Heart left ventricle (tissue), 16 donors: Measurements from ENCODE around the gene SH3BGRL3. TPM values are rescaled to one million over a fixed set of nuclear protein-coding genes. Genes with fewer than 3 reads are reported as not detected.

Source experiments
- ATAC-seq, 4 donors: fragments of 200-7000 bp; cut with Tn5 transposase; one replicate each; pipeline ENCODE4 v1.9.1; 2020 to 2022; ENCODE audit warnings: moderate library complexity in 4 of 4, mild to moderate bottlenecking in 3 of 4, moderate number of reproducible peaks in 1 of 4
- DNase-seq, 5 donors: peaks; one replicate each; pipeline ENCODE4 v3.0.0-alpha.2; 2020
- H3K27ac ChIP-seq, 12 donors: fragments of 200-600 bp; sonication (generic) in 4 of 12; one replicate each; pipeline versions ENCODE4 v1.5.0 to v1.8.0; 2016 to 2022; ENCODE audit warnings: mild to moderate bottlenecking in 2 of 12
- H3K27me3 ChIP-seq, 9 donors: fragments of 200-600 bp; sonication (generic) in 2 of 9; one replicate each; pipeline versions ENCODE4 v1.5.1 to v1.8.0; 2016 to 2022; ENCODE audit warnings: mild to moderate bottlenecking in 3 of 9
- H3K36me3 ChIP-seq, 9 donors: fragments of 200-600 bp; sonication (generic) in 2 of 9; one replicate each; pipeline versions ENCODE4 v1.5.0 to v1.8.0; 2018 to 2022; ENCODE audit warnings: mild to moderate bottlenecking in 2 of 9
- H3K4me1 ChIP-seq, 12 donors: fragments of 200-600 bp; sonication (generic) in 4 of 12; one replicate each; pipeline versions ENCODE4 v1.5.0 to v1.8.0; 2016 to 2022; ENCODE audit warnings: mild to moderate bottlenecking in 3 of 12
- H3K4me3 ChIP-seq, 12 donors: fragments of 200-600 bp; sonication (generic) in 4 of 12; one replicate each; pipeline versions ENCODE4 v1.5.0 to v1.8.0; 2017 to 2022; ENCODE audit warnings: mild to moderate bottlenecking in 9 of 12, moderate library complexity in 4 of 12
- H3K9me3 ChIP-seq, 12 donors: fragments of 200-600 bp; sonication (generic) in 4 of 12; one replicate each; pipeline versions ENCODE4 v1.5.0 to v1.8.0; 2016 to 2022; ENCODE audit warnings: mild to moderate bottlenecking in 1 of 12
- CTCF ChIP-seq, 12 donors: fragments of 200-600 bp; sonication (generic) in 4 of 12; IDR thresholded peaks; one replicate each; pipeline versions ENCODE4 v1.5.0 to v1.8.0; 2018 to 2022; ENCODE audit warnings: antibody characterized with exemption in 12 of 12, mild to moderate bottlenecking in 5 of 12
- POLR2A ChIP-seq, 2 donors: fragments of 450-650 bp; IDR thresholded peaks; one replicate each; pipeline ENCODE4 v1.6.1; 2017; ENCODE audit warnings: antibody characterized with exemption in 2 of 2, mild to moderate bottlenecking in 2 of 2, moderate library complexity in 2 of 2
- WGBS, 4 donors: extraction: QIAGEN DNeasy Blood & Tissue Kit in 2 of 4; methylation state at CpG; one replicate each; pipeline versions ENCODE4 v1.1.5 to v1.1.7; 2013 to 2018; 5-methylcytosine and 5-hydroxymethylcytosine counted together
- intact Hi-C, 10 donors: fragments of 100-400 bp; cut with DNase I; formaldehyde crosslinking; loops; one replicate each; pipeline versions ENCODE4 v1.11.1 to v1.14.2; 2022
- polyA plus RNA-seq, 2 donors: library from polyadenylated mRNA; stranded (reverse); fragments of 200-250 nt; gene quantifications; one replicate each; pipeline ENCODE4 v1.2.3, GENCODE V29; 2013
- total RNA-seq, 9 donors: library from RNA; depleted of rRNA in 2 of 9; stranded (reverse); fragments of >200 nt in 2 of 9; fragmentation: NEBNext Ultra II Directional in 3 of 9; extraction: Animal tissue kit (Norgen Biotek cat#: 25700) in 3 of 9; gene quantifications; one replicate each; pipeline versions ENCODE4 v1.1.0 to v1.2.4, GENCODE V29; 2016 to 2023
- donor health status: ischemic (EF 13 %, LVEDD 7.1; RV severe dilation, severe dysfunction).
- donor health status: healthy with polysubstance abuse.
- donor health status: DM: no; HTN: yes; CAD: no.
- donor health status: DM: no; HTN: no; CAD: no.
- donor health status: ischemic (EF 25% LVEDD 6.9; RV normal size, moderate dysfunction).
- donor health status: ischemic (EF 25% LVEDD 5.7; RV mildly dilated, moderate dysfunction).
- donor health status: healthy.
- donor health status: DM: yes; HTN: yes; CAD: no.
- donor health status: ischemic (EF 35%, LVEDD 5.7; RV mildly dilated, moderate dysfunction).
- donor health status: nonischemic (EF 11% LVEDD 7.7; RV severe dilation, severe dysfunction).
- donor health status: DM: yes; HTN: yes; CAD: no.
- donor health status: PGD.
- donor health status: ischemic (EF 29% LVEDD 5.4; RV normal size, mild dysfunction).
- donor health status: nonischemic (EF 23%, LVEDD 6.1; RV moderate dilation, normal function).

SH3BGRL3 gene
- total and polyA plus RNA-seq, 11 donors, result 22.4 to 234 (median 43.8) TPM

GRCh38 chr1:26280333-26281042 is 602 bp downstream of the SH3BGRL3 start:
- TF ChIP-seq POLR2A (IDR thresholded peaks at IDR 0.05), result no peak
- no peaks in the 10 kb centered on the region for H3K9me3 ChIP-seq
- no peak for ATAC-seq
- peak overlapping the region; percentile 60 to 98 (median 92) for H3K27ac ChIP-seq
- no peaks in the 10 kb centered on the region for H3K27me3 ChIP-seq
- DNase-seq, result peak in 2 of 5 donors; percentile 50 to 55
- intact Hi-C loops, result loop anchor here in 2 of 10 donors (5.0 kb wide), 2 partner anchors 82 to 243 kb away; no protein-coding TSS in a partner anchor
- H3K4me1 ChIP-seq, result peaks cover 13 to 93% (median 72%) of the 10 kb centered on the region in 12 donors
- WGBS, 4 donors, result 29 to 35% (median 33%) methylated on average over 17 to 20 of the region's 20 CpGs
- H3K36me3 ChIP-seq, result peaks cover 0 to 32% (median 20%) of the 10 kb centered on the region in 9 donors
- H3K4me3 ChIP-seq, result peak overlapping the region; percentile 56 to 99 (median 74)

GRCh38 chr1:26281091-26281958 is 1.4 kb downstream of the SH3BGRL3 start:
- peaks cover 0 to 31% (median 19%) of the 10 kb centered on the region in 9 donors for H3K36me3 ChIP-seq
- DNase-seq (no peak), ATAC-seq (no peak)
- H3K9me3 ChIP-seq, result no peaks in the 10 kb centered on the region
- no peaks in the 10 kb centered on the region for H3K27me3 ChIP-seq
- TF ChIP-seq POLR2A (IDR thresholded peaks at IDR 0.05) (no peak), CTCF (IDR thresholded peaks at IDR 0.05) (no peak)
- H3K27ac ChIP-seq, result peak overlapping the region in 9 of 12 donors; percentile 4 to 98 (median 93)
- peaks cover 15 to 93% (median 70%) of the 10 kb centered on the region in 12 donors for H3K4me1 ChIP-seq
- H3K4me3 ChIP-seq, result peak overlapping the region in 10 of 12 donors; percentile 61 to 99 (median 76)
- intact Hi-C loops, result loop anchor here in 2 of 10 donors (5.0 kb wide), 2 partner anchors 81 to 244 kb away; no protein-coding TSS in a partner anchor
- 84 to 96% (median 93%) methylated on average over 5 of the region's 5 CpGs for WGBS, 4 donors

GRCh38 chr1:26281971-26282370 is 2.1 kb downstream of the SH3BGRL3 start:
- 56 to 61% (median 61%) methylated on average over 12 to 15 of the region's 15 CpGs for WGBS, 4 donors
- H3K4me3 ChIP-seq, result peak overlapping the region in 7 of 12 donors; percentile 17 to 99 (median 76)
- peak in 2 of 5 donors; percentile 49 to 73 for DNase-seq

More at GRCh38 chr1:26281971-26282370, 2.1 kb downstream of the SH3BGRL3 start:
- intact Hi-C loops, result loop anchor here in 2 of 10 donors (5.0 kb wide), 2 partner anchors 80 to 245 kb away; no protein-coding TSS in a partner anchor
- Histone ChIP-seq H3K36me3 (peaks cover 0 to 24% (median 14%) of the 10 kb centered on the region in 9 donors), H3K27ac (peak overlapping the region in 5 of 12 donors; percentile 5 to 98 (median 93)), H3K4me1 (peaks cover 12 to 93% (median 68%) of the 10 kb centered on the region in 12 donors), H3K9me3 (no peaks in the 10 kb centered on the region), H3K27me3 (no peaks in the 10 kb centered on the region)
- TF ChIP-seq POLR2A (IDR thresholded peaks at IDR 0.05) (no peak), CTCF (IDR thresholded peaks at IDR 0.05) (no peak)
- no peak for ATAC-seq
